Uterus (tissue), 4 donors: ENCODE measurements around the gene SNRNP70. TPM values are rescaled to one million over a fixed set of nuclear protein-coding genes. Genes with fewer than 3 reads are reported as not detected.
A peak's percentile ranks its signal among the peaks of the same experiment; 100 is the strongest.

Experiments used
- DNase-seq, 2 donors: peaks; one replicate each; pipeline ENCODE4 v3.0.0-alpha.2; 2019 to 2020
- H3K27ac ChIP-seq, 2 donors: fragments of 200-600 bp; sonication (generic); 1 replicate in 1 of 2; 2 replicates in 1 of 2; pipeline ENCODE4 v1.5.1; 2016 to 2018
- H3K27me3 ChIP-seq, 2 donors: fragments of 200-600 bp; sonication (generic); one replicate each; pipeline ENCODE4 v1.5.1; 2018 to 2019; ENCODE audit warnings: control low read depth in 1 of 2
- H3K36me3 ChIP-seq, 2 donors: fragments of 200-600 bp; sonication (generic); one replicate each; pipeline ENCODE4 v1.5.1; 2019; ENCODE audit warnings: control low read depth in 1 of 2
- H3K4me1 ChIP-seq, 2 donors: fragments of 200-600 bp; sonication (generic); one replicate each; pipeline ENCODE4 v1.5.1; 2018 to 2019; ENCODE audit warnings: control low read depth in 1 of 2
- H3K4me3 ChIP-seq, 2 donors: fragments of 200-600 bp; sonication (generic); 1 replicate in 1 of 2; 2 replicates in 1 of 2; pipeline ENCODE4 v1.5.1; 2018 to 2019; ENCODE audit warnings: mild to moderate bottlenecking in 1 of 2
- H3K9me3 ChIP-seq, 2 donors: fragments of 200-600 bp; sonication (generic); one replicate each; pipeline ENCODE4 v1.5.1; 2019; ENCODE audit warnings: control low read depth in 1 of 2
- POLR2A ChIP-seq, 2 donors: fragments of 450-650 bp; IDR thresholded peaks; one replicate each; pipeline ENCODE4 v1.6.1; 2016; ENCODE audit warnings: antibody characterized with exemption in 2 of 2, mild to moderate bottlenecking in 1 of 2, moderate library complexity in 1 of 2
- intact Hi-C: fragments of 100-400 bp; cut with DNase I; formaldehyde crosslinking; loops from one replicate; pipeline ENCODE4 v1.15.1; 2023; ENCODE audit warnings: low total_unique reads
- total RNA-seq, 4 donors: library from RNA; depleted of rRNA in 3 of 4; stranded (reverse); fragments of >200 nt in 3 of 4; gene quantifications; one replicate each; pipeline versions ENCODE4 v1.1.0 to v1.2.4, GENCODE V29; 2014 to 2023
- TF ChIP-seq, protein P1 (sequence below), 4 experiments: fragments of 200-600 bp in 2 of 4; fragments of 450-650 bp in 2 of 4; sonication (generic) in 2 of 4; IDR thresholded peaks; one replicate each; pipeline ENCODE4 v1.5.1; 2016 to 2019; ENCODE audit warnings: antibody characterized with exemption in 4 of 4, mild to moderate bottlenecking in 2 of 4, moderate library complexity in 1 of 4
- donor health status: DM: yes; HTN: yes; CAD: no.

The SNRNP70 gene
- total RNA-seq, 4 donors from 2014 or later = 196 to 462 (median 289) TPM

DNA sequence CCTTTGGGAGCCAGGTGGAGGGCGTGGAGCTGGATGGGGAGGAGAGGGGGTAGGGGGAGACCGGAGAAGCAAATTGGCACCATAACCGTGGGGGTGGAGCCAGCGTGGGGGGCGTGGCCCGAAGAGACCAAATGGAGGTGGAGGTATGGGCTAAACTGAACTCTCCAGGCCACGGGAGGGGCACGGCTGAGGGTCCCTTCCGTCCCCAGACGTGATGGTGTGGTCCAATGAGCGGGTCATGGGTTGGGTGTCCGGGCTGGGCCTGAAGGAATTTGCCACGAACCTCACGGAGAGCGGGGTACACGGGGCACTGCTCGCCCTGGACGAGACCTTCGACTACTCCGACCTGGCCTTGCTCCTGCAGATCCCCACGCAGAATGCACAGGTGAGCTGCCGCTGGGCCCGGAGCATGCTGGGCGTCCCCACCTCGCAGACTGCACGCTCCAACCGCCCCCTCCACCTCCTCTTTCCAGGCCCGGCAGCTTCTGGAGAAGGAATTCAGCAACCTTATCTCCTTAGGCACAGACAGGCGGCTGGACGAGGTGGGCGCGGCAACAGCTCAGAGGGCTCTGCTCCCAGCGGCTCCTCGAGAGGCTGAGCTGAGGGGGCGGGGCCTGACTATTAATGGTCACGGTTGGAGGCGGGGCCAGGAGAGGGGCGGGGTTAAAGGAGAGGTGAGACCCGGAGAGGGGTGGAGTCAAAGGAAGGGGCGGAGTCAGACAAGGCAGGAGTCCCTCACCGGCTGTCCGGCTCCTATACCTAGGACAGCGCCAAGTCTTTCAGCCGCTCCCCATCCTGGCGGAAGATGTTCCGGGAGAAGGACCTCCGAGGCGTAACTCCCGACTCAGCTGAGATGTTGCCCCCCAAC is 63.8 kb downstream of the SNRNP70 start:
- intact Hi-C loops = loop anchor here (10.0 kb wide), 1 partner anchor 54 kb away; no protein-coding TSS in a partner anchor

DNA sequence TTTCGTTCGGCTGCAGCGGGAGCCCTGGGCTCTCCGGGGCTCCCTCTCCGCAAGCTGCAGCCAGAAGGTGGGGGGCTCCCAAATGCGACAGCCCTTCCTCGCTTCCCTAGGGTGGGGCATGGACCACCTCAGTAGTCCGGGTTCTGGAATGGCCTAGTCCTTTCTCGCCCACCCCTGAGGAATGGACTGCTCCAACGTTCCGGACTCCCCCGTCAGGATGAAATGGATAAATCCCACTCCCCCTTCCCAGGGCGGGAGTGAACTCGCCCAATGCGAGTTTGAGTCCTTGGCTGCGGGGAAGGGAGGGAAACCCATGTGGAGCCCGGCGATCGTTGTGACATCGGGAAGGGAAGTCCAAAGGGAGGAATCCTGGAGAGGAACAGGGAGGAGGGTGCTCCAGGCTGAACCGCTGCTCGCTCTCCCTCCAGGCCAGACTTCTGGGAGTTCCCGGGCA is 64.4 kb downstream of the SNRNP70 start:
- TF ChIP-seq, protein P1, sequence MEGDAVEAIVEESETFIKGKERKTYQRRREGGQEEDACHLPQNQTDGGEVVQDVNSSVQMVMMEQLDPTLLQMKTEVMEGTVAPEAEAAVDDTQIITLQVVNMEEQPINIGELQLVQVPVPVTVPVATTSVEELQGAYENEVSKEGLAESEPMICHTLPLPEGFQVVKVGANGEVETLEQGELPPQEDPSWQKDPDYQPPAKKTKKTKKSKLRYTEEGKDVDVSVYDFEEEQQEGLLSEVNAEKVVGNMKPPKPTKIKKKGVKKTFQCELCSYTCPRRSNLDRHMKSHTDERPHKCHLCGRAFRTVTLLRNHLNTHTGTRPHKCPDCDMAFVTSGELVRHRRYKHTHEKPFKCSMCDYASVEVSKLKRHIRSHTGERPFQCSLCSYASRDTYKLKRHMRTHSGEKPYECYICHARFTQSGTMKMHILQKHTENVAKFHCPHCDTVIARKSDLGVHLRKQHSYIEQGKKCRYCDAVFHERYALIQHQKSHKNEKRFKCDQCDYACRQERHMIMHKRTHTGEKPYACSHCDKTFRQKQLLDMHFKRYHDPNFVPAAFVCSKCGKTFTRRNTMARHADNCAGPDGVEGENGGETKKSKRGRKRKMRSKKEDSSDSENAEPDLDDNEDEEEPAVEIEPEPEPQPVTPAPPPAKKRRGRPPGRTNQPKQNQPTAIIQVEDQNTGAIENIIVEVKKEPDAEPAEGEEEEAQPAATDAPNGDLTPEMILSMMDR (IDR thresholded peaks at IDR 0.05) = no peak
- TF ChIP-seq POLR2A (IDR thresholded peaks at IDR 0.05) = no peak
- Histone ChIP-seq H3K4me1 (peaks cover 0 to 11% of the 10 kb centered on the region in 2 donors), H3K36me3 (no peaks in the 10 kb centered on the region), H3K27me3 (no peaks in the 10 kb centered on the region), H3K9me3 (no peaks in the 10 kb centered on the region), H3K4me3 (peak overlapping the region; percentile 58 to 68), H3K27ac (peak overlapping the region; percentile 67 to 86)
- DNase-seq = peak; percentile 70 to 72
- intact Hi-C loops = loop anchor here (10.0 kb wide), 1 partner anchor 55 kb away; no protein-coding TSS in a partner anchor

More for the DNA sequence above, 63.8 kb downstream of the SNRNP70 start:
- TF ChIP-seq, protein P1 (IDR thresholded peaks at IDR 0.05) = peak in 1 of 4 experiments; percentile 3
- peak; percentile 69 to 77 for TF ChIP-seq POLR2A (IDR thresholded peaks at IDR 0.05)
- H3K4me3 ChIP-seq = peak overlapping the region; percentile 58 to 68
- peaks cover 0 to 11% of the 10 kb centered on the region in 2 donors for H3K4me1 ChIP-seq
- H3K36me3 ChIP-seq = no peaks in the 10 kb centered on the region
- no peaks in the 10 kb centered on the region for H3K9me3 ChIP-seq
- DNase-seq = peak; percentile 95 to 98
- H3K27ac ChIP-seq = peak overlapping the region; percentile 67 to 86
- no peaks in the 10 kb centered on the region for H3K27me3 ChIP-seq

DNA sequence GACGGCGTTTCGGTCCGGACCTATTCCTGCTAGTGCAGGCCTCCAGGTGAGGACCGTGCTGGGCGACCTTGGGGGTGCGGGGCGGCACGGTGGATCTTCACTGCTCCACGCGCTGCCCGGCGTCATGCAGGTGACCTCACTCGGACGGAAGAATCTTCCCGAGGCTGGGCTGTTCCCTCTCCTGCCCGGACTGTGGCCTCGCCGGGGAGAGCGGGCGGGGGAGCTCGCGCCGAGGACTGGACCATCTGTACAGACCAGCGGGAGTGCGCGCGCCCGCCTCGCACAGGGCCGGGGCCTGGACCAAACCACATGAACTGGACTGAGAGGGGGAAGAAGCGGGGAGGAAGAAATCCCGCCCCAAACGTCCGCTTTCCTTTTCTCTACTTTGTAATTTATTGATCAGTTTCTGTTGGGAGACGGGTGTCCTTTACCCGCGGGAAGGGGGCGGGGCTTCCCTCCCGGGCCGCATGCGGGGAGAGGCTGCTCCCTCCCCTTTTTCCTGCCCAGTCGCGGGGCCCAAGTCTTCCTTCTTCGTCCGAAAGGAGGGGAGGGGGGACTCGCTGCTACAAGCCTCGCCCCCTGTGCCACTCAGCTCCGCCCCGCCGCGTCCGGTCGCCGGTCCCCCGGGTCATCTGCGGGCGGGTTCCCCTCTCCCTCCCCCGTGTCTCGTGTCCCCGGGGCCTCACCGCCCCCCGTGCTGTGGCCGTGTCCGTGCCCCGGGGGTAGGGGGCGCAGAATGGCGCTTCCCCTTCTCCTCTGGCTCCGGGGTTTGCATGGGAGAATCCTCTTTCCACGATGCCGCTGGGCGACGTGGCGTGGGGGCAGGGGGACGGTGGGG is 65.1 kb downstream of the SNRNP70 start:
- DNase-seq = peak; percentile 75 to 77
- intact Hi-C loops = no loop called here
- TF ChIP-seq, protein P1 (IDR thresholded peaks at IDR 0.05) = no peak
- peak; percentile 7 to 49 for TF ChIP-seq POLR2A (IDR thresholded peaks at IDR 0.05)
- H3K4me3 ChIP-seq = peak overlapping the region; percentile 58 to 68
- peaks cover 0 to 11% of the 10 kb centered on the region in 2 donors for H3K4me1 ChIP-seq
- no peaks in the 10 kb centered on the region for H3K36me3 ChIP-seq
- H3K9me3 ChIP-seq = no peaks in the 10 kb centered on the region
- H3K27me3 ChIP-seq = no peaks in the 10 kb centered on the region
- H3K27ac ChIP-seq = peak overlapping the region; percentile 67 to 86

DNA sequence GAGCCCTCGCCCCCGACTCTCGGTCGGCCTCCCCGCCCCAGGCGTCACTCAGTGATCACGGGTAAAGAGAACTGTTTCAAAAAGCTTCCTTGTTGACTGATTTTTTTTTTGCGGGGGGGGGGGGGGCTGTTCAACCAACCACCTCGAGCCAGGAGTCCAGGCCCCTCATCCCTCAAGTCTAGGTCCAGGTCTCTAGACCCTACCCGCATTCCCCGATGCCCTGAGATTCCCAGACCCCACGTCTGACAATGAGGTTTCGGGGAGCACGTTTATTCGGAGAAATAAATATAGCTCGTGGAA is 65.6 kb downstream of the SNRNP70 start:
- TF ChIP-seq, protein P1 (IDR thresholded peaks at IDR 0.05) = no peak
- TF ChIP-seq POLR2A (IDR thresholded peaks at IDR 0.05) = no peak
- H3K27me3 ChIP-seq = no peaks in the 10 kb centered on the region
- DNase-seq = no peak
- peak overlapping the region; percentile 58 to 68 for H3K4me3 ChIP-seq
- intact Hi-C loops = no loop called here
- H3K36me3 ChIP-seq = no peaks in the 10 kb centered on the region
- H3K4me1 ChIP-seq = peaks cover 0 to 11% of the 10 kb centered on the region in 2 donors
- no peaks in the 10 kb centered on the region for H3K9me3 ChIP-seq
- peak overlapping the region; percentile 67 to 86 for H3K27ac ChIP-seq
